ENCODE data around the gene AP5S1. TPM values are rescaled to one million over a fixed set of nuclear protein-coding genes. Genes with fewer than 3 reads are reported as not detected.

AP5S1 gene
- total RNA-seq, 1 donor from 2014 or later, result 11.1 TPM

- TF ChIP-seq, protein P1, sequence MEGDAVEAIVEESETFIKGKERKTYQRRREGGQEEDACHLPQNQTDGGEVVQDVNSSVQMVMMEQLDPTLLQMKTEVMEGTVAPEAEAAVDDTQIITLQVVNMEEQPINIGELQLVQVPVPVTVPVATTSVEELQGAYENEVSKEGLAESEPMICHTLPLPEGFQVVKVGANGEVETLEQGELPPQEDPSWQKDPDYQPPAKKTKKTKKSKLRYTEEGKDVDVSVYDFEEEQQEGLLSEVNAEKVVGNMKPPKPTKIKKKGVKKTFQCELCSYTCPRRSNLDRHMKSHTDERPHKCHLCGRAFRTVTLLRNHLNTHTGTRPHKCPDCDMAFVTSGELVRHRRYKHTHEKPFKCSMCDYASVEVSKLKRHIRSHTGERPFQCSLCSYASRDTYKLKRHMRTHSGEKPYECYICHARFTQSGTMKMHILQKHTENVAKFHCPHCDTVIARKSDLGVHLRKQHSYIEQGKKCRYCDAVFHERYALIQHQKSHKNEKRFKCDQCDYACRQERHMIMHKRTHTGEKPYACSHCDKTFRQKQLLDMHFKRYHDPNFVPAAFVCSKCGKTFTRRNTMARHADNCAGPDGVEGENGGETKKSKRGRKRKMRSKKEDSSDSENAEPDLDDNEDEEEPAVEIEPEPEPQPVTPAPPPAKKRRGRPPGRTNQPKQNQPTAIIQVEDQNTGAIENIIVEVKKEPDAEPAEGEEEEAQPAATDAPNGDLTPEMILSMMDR (conservative IDR thresholded peaks at IDR 0.05), result peak; percentile 72
- peak; percentile 90 for DNase-seq (ENCODE audit: extremely low spot score, unreplicated experiment)
- peaks cover 33% of the 10 kb centered on the region for H3K4me1 Mint-ChIP-seq (ENCODE audit: unreplicated experiment)
- no peaks in the 10 kb centered on the region for H3K9me3 Mint-ChIP-seq
- no peaks in the 10 kb centered on the region for H3K36me3 Mint-ChIP-seq
- peak within 1 kb of the TSS; percentile 89 for H3K27ac Mint-ChIP-seq
- peak within 1 kb of the TSS; percentile 91 for H3K4me3 Mint-ChIP-seq
- H3K27me3 Mint-ChIP-seq, result no peaks in the 10 kb centered on the region
These were observed 24.6 kb upstream of the AP5S1 start, which contains the start of gene CDC25B for GRCh38 chr20:3795511-3796468. Gene CDC25B, plus strand, starts transcription at chr20:3796310. Its CDS starts 222 bp downstream, at chr20:3796532.

DNA sequence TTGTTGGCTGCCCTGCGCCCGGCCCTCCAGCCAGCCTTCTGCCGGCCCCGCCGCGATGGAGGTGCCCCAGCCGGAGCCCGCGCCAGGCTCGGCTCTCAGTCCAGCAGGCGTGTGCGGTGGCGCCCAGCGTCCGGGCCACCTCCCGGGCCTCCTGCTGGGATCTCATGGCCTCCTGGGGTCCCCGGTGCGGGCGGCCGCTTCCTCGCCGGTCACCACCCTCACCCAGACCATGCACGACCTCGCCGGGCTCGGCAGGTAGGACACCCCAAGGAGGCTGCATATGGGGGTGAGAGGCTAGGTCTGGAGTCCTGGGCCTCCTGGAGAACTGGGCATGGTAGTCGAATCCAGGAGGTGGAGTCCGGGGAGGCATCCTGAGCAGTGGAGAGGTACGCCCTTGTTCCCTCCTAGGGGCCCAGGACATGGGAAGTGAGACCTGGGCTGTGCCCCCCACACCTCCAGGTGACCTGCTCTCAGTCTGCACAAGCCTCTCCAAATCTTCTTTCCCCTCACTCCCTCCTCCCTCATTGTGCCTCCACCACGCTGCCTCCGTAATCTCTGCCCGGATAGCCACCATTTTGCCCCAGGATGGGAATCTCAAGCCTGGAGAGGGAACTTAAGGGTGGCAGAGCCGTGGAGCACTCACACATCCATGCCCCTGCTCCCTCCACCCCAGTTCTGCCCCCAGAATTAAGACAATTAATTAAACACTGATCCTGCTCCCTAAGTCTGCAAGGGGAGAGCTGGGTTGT is 23.7 kb upstream of the AP5S1 start:
- H3K9me3 Mint-ChIP-seq, result no peaks in the 10 kb centered on the region
- H3K27me3 Mint-ChIP-seq, result no peaks in the 10 kb centered on the region
- H3K4me3 Mint-ChIP-seq, result peak overlapping the region; percentile 91
- no peaks in the 10 kb centered on the region for H3K36me3 Mint-ChIP-seq
- DNase-seq (ENCODE audit: extremely low spot score, unreplicated experiment), result no peak
- peak overlapping the region; percentile 89 for H3K27ac Mint-ChIP-seq
- peaks cover 33% of the 10 kb centered on the region for H3K4me1 Mint-ChIP-seq (ENCODE audit: unreplicated experiment)
- TF ChIP-seq, protein P1 (conservative IDR thresholded peaks at IDR 0.05), result no peak

GRCh38 chr20:3797226-3797545 is 23.2 kb upstream of the AP5S1 start:
- Mint-ChIP-seq H3K9me3 (no peaks in the 10 kb centered on the region), H3K36me3 (no peaks in the 10 kb centered on the region), H3K4me1 (ENCODE audit: unreplicated experiment) (peaks cover 33% of the 10 kb centered on the region), H3K27ac (peak overlapping the region; percentile 89), H3K27me3 (no peaks in the 10 kb centered on the region), H3K4me3 (peak overlapping the region; percentile 91)
- TF ChIP-seq, protein P1 (conservative IDR thresholded peaks at IDR 0.05), result no peak
- DNase-seq (ENCODE audit: extremely low spot score, unreplicated experiment), result no peak

GRCh38 chr20:3797592-3798372 is 22.6 kb upstream of the AP5S1 start:
- H3K27ac Mint-ChIP-seq, result peak overlapping the region; percentile 89
- TF ChIP-seq, protein P1 (conservative IDR thresholded peaks at IDR 0.05), result no peak
- H3K27me3 Mint-ChIP-seq, result no peaks in the 10 kb centered on the region
- peaks cover 5% of the 10 kb centered on the region for H3K36me3 Mint-ChIP-seq
- H3K4me1 Mint-ChIP-seq (ENCODE audit: unreplicated experiment), result peaks cover 33% of the 10 kb centered on the region
- no peaks in the 10 kb centered on the region for H3K9me3 Mint-ChIP-seq
- DNase-seq (ENCODE audit: extremely low spot score, unreplicated experiment), result no peak
- H3K4me3 Mint-ChIP-seq, result peak overlapping the region; percentile 91

- H3K9me3 Mint-ChIP-seq, result no peaks in the 10 kb centered on the region
- peaks cover 33% of the 10 kb centered on the region for H3K4me1 Mint-ChIP-seq (ENCODE audit: unreplicated experiment)
- no peaks in the 10 kb centered on the region for H3K27me3 Mint-ChIP-seq
- DNase-seq (ENCODE audit: extremely low spot score, unreplicated experiment), result no peak
- H3K36me3 Mint-ChIP-seq, result peaks cover 7% of the 10 kb centered on the region
- TF ChIP-seq, protein P1 (conservative IDR thresholded peaks at IDR 0.05), result no peak
- H3K4me3 Mint-ChIP-seq, result peak overlapping the region; percentile 91
- H3K27ac Mint-ChIP-seq, result peak overlapping the region; percentile 89
These were observed 22.0 kb upstream of the AP5S1 start for GRCh38 chr20:3798373-3798768.

Data from type B pancreatic cell (in vitro differentiated cells).